ENCODE results near the gene LBH.

The LBH gene

GRCh38 chr2:30217644-30218337, 13.5 kb upstream of the LBH start:
- no peak for DNase-seq (ENCODE audit: low read depth, low spot score)

DNA sequence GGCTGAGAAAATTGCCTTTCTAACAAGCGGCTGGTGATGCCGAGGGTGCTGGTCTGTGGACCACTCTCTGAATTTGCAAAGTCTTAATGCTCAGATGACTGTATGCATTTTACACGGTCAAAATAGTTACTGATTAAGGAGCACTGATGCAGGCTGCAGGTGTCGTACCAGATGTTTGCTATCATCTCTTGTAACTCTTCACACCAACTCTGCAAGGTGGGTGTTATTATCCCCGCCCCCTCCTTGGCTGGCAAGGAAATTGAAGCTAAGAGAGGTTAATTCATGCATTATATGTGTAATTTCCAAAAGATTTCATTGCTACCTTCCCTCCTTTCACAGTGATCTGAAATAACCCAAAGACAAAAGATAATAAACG, 13.0 kb upstream of the LBH start:
- no peak for DNase-seq (ENCODE audit: low read depth, low spot score)

- DNase-seq (ENCODE audit: low read depth, low spot score), result no peak
These were observed 12.5 kb upstream of the LBH start for GRCh38 chr2:30218814-30219213.

DNA sequence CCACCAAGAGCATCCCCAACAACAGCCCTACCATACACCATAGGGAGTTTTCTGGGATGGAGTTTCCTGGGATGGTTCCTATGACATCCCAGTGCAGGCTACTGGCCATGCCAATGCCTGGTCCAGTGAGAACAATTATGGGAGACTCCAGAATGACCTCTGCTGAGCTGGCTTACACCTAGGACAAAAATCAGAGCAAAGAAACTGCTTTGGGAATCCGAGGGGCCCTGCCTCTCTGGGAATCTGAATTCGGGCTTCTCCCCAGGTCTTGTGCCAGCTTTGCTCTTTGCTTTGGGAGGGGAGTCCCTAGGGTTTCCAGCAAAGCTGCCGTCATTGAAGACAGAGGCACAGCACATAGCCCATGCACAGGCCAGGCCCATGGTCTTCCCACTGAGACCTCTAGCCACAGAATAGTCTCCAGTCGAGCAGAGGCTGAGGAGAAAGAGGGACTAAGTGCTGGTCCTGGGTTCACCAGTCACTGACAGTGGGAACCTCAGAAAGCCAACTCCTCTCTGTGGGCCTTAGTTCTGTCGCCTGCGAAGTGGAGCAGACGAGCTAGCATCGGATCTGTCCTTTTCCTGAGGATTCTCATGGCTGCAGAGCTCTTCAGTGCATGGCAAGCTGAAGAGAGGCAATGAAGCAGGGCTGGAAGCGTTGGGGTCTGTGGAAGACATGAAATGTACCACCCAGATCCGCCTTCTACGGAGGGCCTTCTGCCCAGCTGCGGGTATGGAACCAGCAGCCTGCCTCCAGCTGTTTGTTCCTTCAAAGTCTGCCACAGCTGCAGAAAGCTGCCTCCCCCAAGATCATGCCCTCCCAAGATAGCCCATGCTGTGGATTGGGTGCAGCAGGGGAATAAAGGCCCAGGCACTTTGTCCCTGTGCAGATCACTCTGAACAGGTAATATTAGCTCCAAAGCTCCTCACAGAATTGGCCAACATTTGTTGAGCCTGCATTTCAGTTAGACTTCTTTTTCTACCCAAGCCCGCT, 11.2 kb upstream of the LBH start:
- no peak for DNase-seq (ENCODE audit: low read depth, low spot score)

DNA sequence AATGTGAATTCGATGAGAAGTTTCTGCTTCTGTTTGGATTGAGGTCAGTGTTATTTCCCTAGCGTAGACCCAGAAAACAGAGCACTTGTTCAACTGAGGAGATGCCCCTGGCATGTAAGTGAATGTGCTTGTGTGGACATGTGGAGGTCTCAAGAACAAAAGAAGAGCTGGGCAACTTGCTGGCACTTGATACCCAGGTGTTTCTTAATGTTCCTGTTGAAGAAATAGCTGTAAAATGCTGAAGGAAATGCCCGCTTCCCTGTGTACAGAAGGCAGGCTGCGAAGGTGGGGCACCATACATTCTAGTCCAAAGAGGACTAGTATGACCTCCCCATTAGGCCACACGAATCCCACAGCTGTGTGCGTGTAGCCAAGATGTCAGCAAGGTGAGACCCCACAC, 9.8 kb upstream of the LBH start:
- no peak for DNase-seq (ENCODE audit: low read depth, low spot score)

DNA sequence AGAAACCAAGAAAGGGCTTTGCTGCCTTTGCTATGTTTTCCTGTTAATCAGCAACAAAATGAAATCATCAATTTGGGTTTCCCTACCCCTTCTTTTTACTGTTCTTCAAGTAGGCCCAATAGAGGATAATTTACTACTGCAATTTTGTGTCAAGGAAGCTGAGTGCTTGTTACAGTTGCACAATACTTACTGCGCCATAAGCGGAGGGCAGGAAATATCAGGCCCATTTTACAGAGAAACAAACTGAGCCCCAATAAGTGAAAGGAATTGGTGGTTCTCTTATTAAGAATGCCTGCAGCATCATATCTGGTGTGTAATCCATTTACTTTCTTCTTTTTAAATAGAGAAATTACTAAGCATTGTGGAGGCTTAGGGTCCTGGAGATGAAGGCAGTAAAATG, 9.3 kb upstream of the LBH start:
- DNase-seq (ENCODE audit: low read depth, low spot score), result no peak

DNA sequence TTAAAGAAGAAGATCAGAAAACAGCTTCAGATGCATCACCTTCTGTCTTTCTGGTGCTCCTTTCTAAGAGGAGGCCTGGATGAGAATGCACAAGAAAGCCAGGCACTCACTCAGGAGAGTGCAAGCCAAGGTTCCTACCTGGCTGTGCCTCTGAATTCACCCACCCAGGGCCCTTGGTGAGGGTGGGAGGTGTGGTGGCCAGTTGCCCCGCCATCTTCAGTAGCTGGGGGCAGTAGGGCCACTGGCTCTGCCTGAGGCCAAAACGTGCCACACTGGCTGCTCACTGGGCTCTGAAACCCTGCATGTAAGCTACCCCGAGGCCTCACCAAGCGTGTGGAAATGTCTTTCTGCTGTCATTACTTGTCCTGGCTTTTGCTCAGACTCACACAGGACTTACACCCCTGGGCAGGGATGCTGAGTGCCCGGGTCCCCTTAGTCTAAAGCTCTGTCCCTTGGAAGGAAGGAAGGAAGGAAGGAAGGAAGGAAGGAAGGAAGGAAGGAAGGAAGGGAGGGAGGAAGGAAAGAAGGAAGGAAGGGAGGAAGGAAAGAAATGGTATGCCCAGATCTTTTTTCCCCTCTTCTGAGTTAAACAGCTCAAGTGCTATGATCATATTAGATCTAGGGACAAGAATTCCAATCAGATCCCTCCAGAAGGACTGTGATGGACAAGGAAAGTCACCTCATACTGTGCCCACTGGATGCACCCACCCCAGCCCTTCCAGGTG, 8.5 kb upstream of the LBH start:
- no peak for DNase-seq (ENCODE audit: low read depth, low spot score)

GRCh38 chr2:30223413-30223874, 7.9 kb upstream of the LBH start:
- DNase-seq (ENCODE audit: low read depth, low spot score), result no peak

GRCh38 chr2:30224151-30224550, 7.2 kb upstream of the LBH start:
- no peak for DNase-seq (ENCODE audit: low read depth, low spot score)

DNA sequence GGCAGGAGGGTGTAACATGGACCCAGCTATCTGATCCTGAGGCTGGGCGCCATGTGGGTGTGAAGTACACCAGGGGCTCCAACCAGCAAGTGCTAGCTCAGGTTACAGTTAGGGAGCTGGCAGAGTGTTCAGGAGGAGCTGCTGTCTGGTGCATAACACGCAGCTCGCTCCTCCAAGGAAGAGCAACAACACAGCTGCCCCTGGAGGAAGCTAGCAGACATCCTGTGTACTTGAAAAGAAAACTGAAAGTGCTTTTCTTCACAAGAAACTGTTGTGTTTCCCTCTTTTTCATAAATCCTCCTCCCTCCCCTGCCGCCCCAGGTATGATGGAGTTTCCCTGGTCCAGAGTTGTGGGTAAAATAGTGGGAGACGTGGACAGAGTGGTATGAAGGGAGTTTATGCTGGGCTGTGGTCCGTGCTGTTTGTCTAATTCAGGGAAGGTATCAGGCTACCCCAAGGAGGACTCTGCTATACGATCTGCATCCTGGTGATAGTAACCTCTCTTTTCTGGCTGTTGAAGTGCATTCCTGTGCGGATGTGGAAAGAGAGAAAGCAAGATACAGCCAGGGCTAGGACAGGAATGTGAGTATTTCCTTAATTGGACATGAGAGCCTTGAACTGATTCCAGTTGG, 6.1 kb upstream of the LBH start:
- no peak for DNase-seq (ENCODE audit: low read depth, low spot score)

DNA sequence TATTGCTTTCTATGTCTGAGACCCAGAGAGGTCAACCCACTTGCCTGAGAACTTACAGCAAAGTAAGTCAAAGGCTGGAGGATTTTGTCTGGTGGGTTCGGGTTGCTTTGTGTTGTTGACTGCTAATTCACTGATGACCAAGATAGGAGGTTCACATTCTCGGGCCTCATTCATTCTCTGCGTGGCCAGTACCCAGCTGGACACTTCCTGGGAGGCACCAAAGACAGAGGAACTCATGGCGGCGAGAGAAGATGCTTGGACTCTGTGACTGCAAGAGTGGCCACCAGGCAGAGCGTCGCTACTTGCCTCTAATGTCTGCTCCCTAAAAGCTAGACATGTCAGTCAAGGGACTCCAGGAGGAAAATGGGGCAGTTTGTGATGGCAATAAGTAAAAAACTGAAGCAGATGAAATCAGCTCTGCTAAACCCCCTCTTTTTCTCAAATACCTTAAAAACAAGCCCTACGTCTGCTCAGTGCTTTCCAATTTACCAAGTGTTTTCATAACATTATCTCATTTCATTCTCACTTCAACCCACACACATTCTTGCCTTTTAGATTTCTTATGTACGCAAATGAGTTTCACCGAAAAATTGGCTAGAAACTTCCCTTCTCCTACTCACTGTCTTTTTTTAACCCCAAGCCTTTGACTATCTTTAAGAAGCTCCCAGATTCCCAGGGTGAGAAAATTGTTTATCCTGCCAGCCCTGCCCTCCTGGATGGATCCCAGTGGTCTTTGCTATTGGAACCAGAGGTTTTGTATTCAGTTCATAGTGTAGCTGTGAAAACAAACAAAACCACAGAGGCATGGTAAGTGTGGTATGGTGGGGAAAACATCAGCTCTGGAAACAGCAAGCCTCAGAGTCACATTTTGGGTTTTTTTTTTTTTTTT, 4.9 kb upstream of the LBH start:
- no peak for DNase-seq (ENCODE audit: low read depth, low spot score)

GRCh38 chr2:30229596-30229995, 1.7 kb upstream of the LBH start:
- DNase-seq (ENCODE audit: low read depth, low spot score), result no peak

DNA sequence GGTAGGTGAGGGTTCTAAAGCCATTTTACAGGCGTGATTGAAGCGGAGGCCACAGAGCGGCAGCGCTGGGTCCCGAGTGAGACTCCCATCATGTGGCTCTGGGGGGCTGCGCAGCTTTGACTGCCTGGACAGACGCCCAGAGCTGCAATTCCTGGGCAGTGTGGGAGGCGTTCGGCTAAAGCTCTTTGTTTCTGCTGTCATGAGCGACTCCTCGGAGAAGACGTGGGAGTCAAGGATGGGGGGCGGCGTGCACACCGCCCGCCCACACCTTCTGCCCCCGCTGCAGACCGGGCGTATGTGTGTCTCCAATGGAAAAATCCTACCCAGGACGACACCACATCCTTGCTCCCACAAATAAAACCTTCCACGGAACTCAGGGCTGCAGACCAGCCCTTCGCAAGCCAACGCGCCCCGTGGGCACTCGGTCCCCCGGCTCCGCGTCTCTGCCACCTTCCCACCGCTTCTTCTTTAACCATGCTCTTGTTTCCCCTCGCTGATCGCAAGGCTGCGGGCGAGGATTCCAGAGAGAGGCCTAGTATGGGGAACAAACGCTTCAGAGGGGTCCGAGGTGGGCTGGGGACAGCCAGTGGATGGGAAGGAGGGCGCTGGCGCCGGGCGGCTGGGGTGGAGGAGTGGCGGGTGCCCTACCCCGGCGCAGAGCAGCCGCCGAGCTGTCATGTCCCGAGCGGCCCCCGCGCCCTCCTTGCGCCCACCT, 680 bp upstream of the LBH start:
- DNase-seq (ENCODE audit: low read depth, low spot score), result no peak

DNA sequence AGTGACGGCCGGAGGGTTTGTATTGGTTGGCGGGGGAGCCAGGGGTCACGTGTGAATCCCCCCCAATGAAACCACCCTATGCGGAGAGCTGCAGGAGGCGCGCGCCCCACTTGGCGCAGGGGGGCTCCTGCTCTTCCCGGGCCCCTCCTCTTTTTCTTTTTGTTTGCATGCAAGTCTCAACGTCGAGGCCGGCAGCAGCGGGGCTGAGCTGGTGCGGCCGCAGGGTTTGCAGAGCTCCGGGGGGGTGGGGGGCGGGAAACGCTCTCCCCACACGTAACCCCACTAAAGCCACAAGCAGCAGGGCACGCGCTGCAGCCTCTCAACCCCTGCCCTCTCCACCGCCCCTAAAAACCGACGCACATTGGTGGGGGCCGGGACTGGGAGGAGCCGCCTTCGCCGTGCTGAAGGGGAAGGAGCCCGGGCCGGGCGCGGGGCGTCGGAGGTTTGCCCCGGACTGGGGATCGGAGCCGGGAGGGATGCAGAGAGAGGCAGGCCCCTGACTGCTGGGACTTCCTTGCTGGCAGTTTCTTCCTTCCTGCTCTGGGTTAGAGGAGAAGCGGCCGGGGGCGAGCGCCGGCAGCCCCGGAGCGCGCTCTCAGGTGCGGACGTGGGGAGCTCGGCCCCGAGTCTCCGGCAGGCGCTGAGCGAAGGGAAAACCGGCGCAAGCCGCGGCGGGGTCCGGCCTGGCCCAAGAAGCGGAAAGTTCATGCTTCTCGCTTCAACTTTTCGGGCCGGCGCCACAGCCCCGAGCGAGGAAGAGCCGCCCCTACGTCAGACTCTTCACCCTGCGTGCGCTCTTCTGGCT, 864 bp downstream of the LBH start:
- DNase-seq (ENCODE audit: low read depth, low spot score), result no peak

DNA sequence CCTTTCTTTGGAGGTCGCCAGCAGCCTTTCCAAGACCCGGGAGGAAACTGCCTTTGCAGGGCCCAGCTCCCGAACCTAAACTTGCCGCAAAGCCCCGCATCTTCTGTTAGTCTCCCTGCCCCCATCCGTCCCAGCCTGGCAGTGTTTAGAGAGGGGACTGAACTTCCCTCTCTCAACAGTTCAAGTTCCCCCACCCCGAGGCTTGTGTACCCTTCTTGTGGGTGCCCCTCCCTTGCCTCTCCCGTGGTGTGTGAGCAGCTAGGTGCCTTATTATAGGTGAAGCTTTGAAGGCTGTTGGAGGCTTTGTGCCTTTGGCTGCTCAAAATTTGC, 1.4 kb downstream of the LBH start:
- DNase-seq (ENCODE audit: low read depth, low spot score), result no peak

DNA sequence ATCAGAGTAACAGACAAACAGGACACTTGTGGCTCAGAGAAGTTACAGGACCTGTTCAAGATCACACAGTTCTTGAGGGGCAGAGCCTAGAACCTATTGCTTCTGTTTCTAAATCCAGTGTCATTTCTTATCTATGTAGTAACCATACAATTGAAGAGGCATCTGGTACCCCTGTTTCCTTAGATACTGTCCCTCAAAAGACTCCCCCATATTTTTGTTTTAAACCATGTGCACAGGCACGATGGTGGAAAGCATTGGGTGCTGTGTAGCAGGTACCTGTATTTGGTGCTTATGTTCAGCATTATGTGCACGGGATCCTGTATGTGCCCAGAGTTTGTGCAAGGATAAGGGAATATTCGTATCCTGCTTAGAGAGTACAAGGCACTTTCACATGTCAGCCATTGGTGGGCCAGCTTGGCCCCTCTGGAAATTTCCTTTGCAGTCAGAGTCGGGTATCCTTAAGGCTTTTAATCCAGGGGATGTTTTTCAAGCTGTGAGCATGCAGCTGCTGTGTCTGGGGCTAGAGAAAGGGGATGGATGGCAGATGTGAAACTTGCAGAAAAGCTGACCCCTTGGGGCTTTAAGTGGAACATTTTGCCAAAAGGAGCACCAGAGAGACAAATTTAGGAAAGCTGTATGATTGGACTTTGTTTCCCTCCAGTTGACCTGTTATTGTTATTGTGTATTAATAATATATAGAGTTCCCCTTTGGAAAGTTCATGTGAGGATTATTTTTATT, 2.1 kb downstream of the LBH start:
- DNase-seq (ENCODE audit: low read depth, low spot score), result no peak

GRCh38 chr2:30234180-30234971, 3.0 kb downstream of the LBH start:
- no peak for DNase-seq (ENCODE audit: low read depth, low spot score)
